ENCODE measurements around the gene PPARG.

Gene PPARG

DNA sequence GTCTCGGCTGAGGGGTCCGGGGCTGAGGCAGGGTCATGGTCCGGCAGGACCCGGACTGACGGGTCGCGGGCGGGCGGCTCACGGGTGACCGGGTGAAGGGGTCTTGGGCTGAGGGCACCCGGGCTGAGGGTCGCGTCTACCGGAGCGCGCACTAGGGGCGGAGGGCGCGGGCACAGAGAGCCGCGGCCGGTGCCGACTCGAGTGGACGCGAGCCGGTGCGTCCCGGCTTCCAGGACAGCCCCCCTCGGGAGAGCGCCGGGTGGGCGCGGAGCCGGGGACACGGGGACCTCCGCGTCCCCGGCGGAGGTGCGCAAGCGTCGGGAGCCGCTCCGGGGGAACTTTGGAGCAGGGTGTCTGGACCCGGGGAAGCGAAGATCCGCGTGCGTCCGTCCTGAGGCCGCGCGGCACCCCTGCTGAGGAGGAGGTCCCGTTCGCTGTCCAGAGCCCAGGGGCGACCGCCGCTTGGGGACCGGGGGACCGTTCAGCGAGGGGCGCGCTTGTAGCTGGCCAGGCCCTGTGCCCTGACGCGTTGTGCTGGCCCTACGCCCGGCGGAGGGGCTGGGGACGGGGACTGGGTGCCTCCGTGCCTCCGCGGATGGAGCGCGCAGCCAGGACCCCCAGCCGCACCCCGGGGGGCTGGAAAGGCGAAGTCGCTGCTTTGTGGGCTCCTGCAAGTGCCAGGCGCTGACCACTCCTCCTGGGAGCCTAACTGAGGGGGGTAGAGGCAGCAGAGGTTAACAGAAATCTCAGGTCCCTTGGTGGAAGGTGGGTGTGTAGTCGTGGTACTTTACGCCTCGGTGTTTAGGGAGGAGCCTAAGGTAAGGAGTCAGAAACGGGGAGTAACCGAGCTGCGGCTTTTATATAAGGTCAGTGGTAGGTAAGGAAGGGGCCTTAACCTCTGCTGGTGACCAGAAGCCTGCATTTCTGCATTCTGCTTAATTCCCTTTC is at the start of gene PPARG:
Gene PPARG (plus strand): TSS at position 889 of the 948 bp plus-strand sequence. CDS start 90,642 bp downstream, outside the sequence.
- TF ChIP-seq, protein P1, sequence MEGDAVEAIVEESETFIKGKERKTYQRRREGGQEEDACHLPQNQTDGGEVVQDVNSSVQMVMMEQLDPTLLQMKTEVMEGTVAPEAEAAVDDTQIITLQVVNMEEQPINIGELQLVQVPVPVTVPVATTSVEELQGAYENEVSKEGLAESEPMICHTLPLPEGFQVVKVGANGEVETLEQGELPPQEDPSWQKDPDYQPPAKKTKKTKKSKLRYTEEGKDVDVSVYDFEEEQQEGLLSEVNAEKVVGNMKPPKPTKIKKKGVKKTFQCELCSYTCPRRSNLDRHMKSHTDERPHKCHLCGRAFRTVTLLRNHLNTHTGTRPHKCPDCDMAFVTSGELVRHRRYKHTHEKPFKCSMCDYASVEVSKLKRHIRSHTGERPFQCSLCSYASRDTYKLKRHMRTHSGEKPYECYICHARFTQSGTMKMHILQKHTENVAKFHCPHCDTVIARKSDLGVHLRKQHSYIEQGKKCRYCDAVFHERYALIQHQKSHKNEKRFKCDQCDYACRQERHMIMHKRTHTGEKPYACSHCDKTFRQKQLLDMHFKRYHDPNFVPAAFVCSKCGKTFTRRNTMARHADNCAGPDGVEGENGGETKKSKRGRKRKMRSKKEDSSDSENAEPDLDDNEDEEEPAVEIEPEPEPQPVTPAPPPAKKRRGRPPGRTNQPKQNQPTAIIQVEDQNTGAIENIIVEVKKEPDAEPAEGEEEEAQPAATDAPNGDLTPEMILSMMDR (IDR thresholded peaks at IDR 0.05), result no peak
- Histone ChIP-seq H3K36me3 (ENCODE audit: control insufficient read depth, insufficient read depth, low read length) (no peaks in the 10 kb centered on the region), H3K9ac (peak within 1 kb of the TSS; percentile 49), H3K27ac (peak within 1 kb of the TSS; percentile 34), H3K79me2 (no peaks in the 10 kb centered on the region), H2AFZ (peak within 1 kb of the TSS; percentile 95), H3K27me3 (ENCODE audit: control insufficient read depth, insufficient read depth, low read length) (no peaks in the 10 kb centered on the region), H3K4me3 (ENCODE audit: low read depth, low read length) (peak within 1 kb of the TSS; percentile 64), H3K9me3 (ENCODE audit: control insufficient read depth, low read length) (no peaks in the 10 kb centered on the region), H3K4me2 (ENCODE audit: low read length) (peak within 1 kb of the TSS; percentile 95), H3K4me1 (peaks cover 2% of the 10 kb centered on the region)

DNA sequence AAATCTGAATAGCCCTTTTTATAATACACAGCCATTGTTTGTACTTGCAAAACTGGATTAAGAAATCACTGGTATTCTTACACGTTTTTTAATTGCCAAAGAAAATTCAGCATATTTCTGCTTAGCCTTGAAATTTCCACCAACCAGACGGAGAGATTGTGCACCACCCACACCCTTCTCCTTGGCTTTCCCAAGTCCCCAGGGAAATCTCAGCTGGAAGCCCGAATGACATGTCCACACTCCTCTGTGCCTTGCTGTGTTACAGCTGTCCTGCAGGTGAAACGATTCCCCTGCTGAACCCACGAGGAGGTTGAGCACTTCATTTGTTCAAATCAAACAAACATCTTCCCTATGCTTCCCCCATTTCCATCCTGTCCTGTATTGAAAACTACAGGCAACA is 49.6 kb upstream of the PPARG start:
- no peaks in the 10 kb centered on the region for H3K27me3 ChIP-seq (ENCODE audit: control insufficient read depth, insufficient read depth, low read length)
- H3K27ac ChIP-seq, result no peak overlapping the region
- TF ChIP-seq, protein P1 (IDR thresholded peaks at IDR 0.05), result no peak
- H3K4me3 ChIP-seq (ENCODE audit: low read depth, low read length), result no peak overlapping the region
- no peaks in the 10 kb centered on the region for H3K79me2 ChIP-seq
- H3K4me2 ChIP-seq (ENCODE audit: low read length), result no peak overlapping the region
- H3K36me3 ChIP-seq (ENCODE audit: control insufficient read depth, insufficient read depth, low read length), result no peaks in the 10 kb centered on the region
- no peak overlapping the region for H3K9ac ChIP-seq
- H3K4me1 ChIP-seq, result peaks cover 5% of the 10 kb centered on the region
- no peaks in the 10 kb centered on the region for H3K9me3 ChIP-seq (ENCODE audit: control insufficient read depth, low read length)
- H2AFZ ChIP-seq, result no peak overlapping the region

DNA sequence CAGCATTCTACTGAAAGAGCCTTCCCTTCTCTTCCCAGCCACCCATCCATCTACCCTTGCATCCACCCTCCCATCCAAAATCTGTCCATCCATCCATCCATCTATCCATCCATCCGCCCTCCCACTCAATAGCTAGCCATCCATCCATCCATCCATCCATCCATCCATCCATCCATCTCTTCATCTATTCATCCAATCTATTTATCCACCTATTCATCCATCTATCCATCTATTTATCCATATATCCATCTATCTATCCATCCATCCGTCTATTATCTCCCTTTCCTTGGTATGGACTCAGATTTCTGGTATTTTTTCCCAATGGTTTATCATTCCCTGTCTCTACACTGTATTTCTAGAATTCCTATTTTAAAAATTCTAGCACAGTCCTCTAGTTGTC is 46.1 kb upstream of the PPARG start:
- H3K4me3 ChIP-seq (ENCODE audit: low read depth, low read length), result no peak overlapping the region
- H3K9me3 ChIP-seq (ENCODE audit: control insufficient read depth, low read length), result no peaks in the 10 kb centered on the region
- no peak overlapping the region for H3K9ac ChIP-seq
- no peak overlapping the region for H3K27ac ChIP-seq
- TF ChIP-seq, protein P1 (IDR thresholded peaks at IDR 0.05), result no peak
- no peak overlapping the region for H2AFZ ChIP-seq
- H3K36me3 ChIP-seq (ENCODE audit: control insufficient read depth, insufficient read depth, low read length), result no peaks in the 10 kb centered on the region
- H3K27me3 ChIP-seq (ENCODE audit: control insufficient read depth, insufficient read depth, low read length), result no peaks in the 10 kb centered on the region
- no peak overlapping the region for H3K4me2 ChIP-seq (ENCODE audit: low read length)
- H3K79me2 ChIP-seq, result no peaks in the 10 kb centered on the region
- H3K4me1 ChIP-seq, result no peaks in the 10 kb centered on the region

DNA sequence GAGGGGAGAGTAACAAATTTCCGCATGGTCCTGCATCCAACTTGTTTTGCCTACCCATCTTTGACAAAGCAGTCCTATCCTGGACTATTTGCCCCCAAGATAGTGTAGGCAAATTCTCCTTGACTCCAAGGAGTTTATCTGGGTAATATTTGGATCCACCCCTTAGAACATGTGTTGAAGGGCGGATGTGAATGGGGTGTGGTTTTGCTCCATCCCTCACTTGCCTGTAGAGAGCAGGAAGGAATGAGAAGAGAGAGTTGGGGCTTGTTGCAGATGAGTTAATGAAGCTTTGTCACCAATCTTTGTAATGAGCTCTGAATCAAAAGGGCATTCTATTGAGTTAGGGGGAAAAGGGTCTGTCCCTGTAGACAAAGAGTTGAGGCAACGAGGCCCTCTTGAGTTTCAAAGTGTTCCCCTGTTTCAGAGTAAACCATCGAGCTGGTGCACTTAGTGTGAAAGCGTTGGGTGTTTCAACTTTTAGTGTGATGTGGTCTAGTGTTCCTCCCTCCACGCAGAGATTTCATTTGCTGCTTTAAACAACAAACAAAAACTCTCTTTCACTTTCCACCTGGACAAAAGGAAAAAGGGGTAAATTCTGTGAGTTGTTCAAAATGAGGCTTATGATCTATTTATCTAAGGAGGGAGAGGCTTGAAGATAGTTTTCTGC is 42.2 kb upstream of the PPARG start:
- H3K4me1 ChIP-seq, result no peaks in the 10 kb centered on the region
- no peak overlapping the region for H2AFZ ChIP-seq
- H3K9me3 ChIP-seq (ENCODE audit: control insufficient read depth, low read length), result peaks cover 3% of the 10 kb centered on the region
- no peaks in the 10 kb centered on the region for H3K36me3 ChIP-seq (ENCODE audit: control insufficient read depth, insufficient read depth, low read length)
- H3K27me3 ChIP-seq (ENCODE audit: control insufficient read depth, insufficient read depth, low read length), result no peaks in the 10 kb centered on the region
- TF ChIP-seq, protein P1 (IDR thresholded peaks at IDR 0.05), result no peak
- H3K79me2 ChIP-seq, result no peaks in the 10 kb centered on the region
- no peak overlapping the region for H3K4me2 ChIP-seq (ENCODE audit: low read length)
- H3K4me3 ChIP-seq (ENCODE audit: low read depth, low read length), result no peak overlapping the region
- H3K9ac ChIP-seq, result no peak overlapping the region
- no peak overlapping the region for H3K27ac ChIP-seq
